GM18951 (cell line): ENCODE results near the gene BAD.

Experiments
- POLR2A ChIP-seq: IDR thresholded peaks from 4 replicates; pipeline ENCODE4 v1.6.1; 2011; ENCODE audit warnings: mild to moderate bottlenecking; ENCODE audit not compliant: insufficient read length, insufficient read depth; ENCODE audit errors: extremely low read depth
- in situ Hi-C: fragments of 300-500 bp; cut with MboI; formaldehyde crosslinking; loops from one replicate; pipeline ENCODE4 v1.12.0; 2022; ENCODE audit warnings: low sequenced_read_pairs, mixed read lengths, inconsistent platforms; ENCODE audit not compliant: unreplicated experiment

The BAD gene

GRCh38 chr11:64259533-64260067, 24.9 kb downstream of the BAD start:
- in situ Hi-C loops: no loop called here
- no peak for TF ChIP-seq POLR2A

DNA sequence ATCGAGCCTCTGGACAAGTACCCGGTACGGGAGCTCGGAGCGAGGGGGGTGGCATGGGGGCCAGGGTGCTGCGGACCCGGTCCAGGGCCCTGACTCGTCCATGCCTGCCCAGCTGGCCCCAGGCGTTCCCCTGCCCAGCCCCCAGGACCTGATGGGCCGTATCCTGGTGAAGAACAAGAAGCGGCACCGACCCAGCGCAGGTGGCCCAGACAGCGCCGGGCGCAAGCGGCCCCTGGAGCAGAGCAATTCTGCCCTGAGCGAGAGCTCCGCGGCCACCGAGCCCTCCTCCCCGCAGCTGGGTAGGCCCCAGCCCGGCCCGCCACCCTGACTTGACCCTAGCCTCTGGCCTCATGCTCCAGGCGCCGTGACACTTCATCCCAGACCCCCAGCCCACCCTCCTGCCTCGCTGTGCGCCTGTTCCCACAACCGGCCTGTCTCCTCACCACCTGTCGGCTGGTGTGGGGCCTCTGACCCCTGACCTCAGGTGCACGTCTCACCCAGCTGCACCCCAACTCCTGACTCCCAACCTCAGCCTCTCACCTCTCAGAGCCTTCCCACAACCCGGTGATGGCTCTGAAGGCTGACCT, 25.4 kb downstream of the BAD start:
- in situ Hi-C loops: no loop called here
- no peak for TF ChIP-seq POLR2A

GRCh38 chr11:64258356-64258755, 26.1 kb downstream of the BAD start:
- in situ Hi-C loops: no loop called here
- no peak for TF ChIP-seq POLR2A

GRCh38 chr11:64256300-64256699, 28.2 kb downstream of the BAD start:
- in situ Hi-C loops: no loop called here
- no peak for TF ChIP-seq POLR2A

DNA sequence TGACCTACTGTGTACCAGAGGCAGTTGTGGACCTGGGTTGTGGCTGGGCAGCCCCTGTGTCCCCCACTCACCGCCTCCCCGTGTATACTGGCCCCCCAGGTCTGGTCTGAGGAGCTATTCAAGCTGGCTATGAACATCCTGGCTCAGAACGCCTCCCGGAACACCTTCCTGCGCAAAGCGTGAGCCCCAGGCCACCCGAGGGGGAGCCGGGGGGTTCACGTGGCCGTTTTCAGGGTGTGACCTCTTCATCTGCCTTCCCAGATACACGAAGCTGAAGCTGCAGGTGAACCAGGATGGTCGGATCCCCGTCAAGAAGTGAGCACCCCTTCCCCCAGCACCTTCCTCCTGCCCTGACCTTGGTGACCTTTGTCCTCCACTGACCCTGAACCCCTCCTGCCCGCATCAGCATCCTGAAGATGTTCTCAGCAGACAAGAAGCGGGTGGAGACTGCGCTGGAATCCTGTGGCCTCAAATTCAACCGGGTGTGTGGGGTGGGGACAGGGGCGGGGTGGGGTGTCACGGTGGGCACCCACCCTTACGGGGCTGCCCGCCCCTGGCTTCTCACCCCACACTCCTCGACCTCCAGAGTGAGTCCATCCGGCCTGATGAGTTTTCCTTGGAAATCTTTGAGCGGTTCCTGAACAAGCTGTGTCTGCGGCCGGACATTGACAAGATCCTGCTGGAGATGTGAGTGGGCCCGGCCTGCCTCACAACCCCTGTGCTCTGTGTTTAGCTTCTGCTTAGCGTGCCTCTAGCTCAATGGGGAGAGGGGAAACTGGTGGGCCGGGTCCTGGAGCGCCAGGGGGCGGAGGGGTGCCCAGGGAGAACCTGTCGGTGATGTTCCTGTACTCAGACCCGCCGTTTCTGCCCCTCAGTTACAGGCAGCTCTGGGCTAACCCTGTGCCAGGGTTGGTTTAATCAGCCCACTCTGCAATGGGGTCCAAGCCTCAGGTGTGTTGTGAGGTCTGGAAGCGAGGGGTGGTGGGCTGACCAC, 29.0 kb downstream of the BAD start:
- in situ Hi-C loops: no loop called here
- TF ChIP-seq POLR2A: no peak

- in situ Hi-C loops: no loop called here
- no peak for TF ChIP-seq POLR2A
Measured at GRCh38 chr11:64254326-64254725, 30.1 kb downstream of the BAD start.

GRCh38 chr11:64253481-64253880, 31.0 kb downstream of the BAD start:
- TF ChIP-seq POLR2A: no peak
- in situ Hi-C loops: no loop called here

DNA sequence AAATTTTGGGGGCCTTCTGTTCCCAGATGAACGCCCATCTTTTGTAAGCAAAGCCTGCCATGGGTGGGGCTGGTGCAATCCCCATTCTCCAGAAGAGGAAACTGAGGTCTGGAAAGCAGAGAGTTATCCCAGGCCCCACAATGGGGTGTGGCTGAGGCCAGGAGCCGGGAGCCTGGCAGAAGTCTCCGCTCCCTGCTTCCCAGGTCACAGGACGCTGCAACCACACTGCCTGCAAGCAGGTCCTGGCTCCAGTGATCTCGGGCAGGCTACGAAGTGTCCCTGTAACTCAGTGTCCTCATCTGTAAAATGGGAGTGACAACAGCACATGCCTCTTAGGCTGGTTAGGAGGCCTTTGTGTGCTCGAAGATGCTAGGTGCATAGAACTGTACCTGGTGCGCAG, 31.4 kb downstream of the BAD start:
- in situ Hi-C loops: no loop called here
- no peak for TF ChIP-seq POLR2A

DNA sequence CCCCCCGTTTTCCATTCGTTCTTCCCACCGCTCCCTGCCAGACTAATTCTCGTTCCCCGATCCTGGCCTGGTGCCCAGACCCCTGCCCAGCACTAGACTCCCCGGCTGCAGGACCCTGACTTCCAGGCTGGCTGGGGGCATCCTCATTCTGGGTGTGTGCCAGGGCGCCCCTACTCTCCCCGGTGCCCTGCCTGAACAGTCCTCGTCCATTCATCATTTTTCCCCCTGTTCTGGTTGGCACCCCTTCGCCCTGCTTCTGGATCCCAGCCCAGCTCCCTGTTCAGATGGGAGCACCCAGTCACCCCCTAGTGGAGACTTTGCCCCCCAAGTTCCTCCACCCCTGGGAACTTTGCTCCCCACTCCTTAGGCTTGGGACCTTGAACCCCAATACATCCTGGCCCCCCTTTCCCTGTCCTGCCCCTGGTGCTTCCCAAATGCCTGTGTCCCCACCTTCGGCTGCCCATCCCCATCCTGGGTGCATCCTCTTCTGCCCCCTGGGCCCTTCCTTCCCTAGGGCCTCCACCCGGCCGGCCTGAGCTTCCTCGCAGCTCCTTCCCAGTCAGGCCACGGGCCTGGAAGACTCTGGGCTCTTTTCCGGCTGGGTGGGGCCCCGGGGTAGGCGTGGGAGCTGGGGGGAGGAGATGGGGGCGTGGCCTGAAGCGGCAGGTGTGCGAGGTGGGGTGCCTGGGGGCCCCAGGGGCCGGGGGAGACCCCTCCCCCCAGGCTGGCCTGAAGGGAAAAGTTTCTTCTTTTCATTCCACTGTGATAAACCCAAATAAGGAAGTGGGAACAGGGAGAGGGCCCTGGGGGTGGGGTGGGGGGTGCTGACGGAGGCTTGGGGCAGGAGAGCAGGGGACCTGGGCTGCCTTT, 32.2 kb downstream of the BAD start:
- TF ChIP-seq POLR2A: peak; percentile 26
- in situ Hi-C loops: no loop called here

DNA sequence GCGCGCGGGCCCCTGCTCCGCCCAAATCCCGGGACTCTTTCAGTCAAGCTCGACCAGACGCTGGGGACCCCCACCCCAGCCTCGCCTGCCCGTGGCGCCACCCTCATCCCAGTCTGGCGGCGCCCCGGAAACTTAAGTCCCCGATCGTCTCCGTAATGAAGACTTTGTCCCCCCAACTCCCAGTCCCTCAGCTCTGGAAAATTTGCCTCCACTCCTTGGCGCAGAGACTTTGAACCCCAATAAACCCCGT, 32.8 kb downstream of the BAD start:
- no peak for TF ChIP-seq POLR2A
- in situ Hi-C loops: no loop called here

DNA sequence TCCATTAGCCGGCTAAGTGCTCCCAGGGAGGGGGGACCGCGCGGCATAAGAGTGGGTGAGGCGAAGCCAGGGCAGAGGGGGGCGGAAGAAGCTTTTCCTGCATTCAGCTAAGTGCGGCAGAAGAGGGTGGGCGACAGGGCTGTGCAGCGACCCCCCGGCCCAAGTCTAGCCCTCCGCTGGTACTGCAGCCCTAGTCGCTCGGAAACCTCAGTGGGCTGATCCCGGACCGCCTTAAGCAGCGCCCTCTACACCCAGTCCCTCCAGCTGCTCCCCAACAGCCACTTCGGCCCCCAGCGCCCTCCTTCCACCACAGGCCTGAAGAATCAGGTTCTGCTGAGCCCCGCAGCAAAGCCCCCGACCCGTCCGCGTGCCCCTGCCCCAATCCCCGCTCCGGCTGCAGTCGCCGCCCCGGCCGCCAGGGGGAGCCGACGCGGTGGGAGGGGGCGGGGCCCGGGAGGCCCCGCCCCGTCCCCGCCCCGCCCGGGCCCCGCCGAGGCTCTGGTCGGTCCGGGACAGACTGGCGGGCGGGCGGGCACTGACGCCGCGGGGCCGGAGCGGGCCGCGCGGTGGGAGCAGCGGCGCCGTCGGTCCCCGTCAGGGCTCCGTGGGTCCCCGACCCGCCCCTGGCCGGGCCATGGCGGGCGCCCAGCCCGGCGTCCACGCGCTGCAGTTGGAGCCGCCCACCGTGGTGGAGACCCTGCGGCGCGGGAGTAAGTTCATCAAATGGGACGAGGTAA, 33.3 kb downstream of the BAD start, which contains the start of gene PLCB3:
PLCB3 (plus strand) TSS at position 515 of the 737 bp plus-strand sequence; CDS start at position 635, 120 bp downstream.
- peak; percentile 73 for TF ChIP-seq POLR2A
- in situ Hi-C loops: no loop called here

DNA sequence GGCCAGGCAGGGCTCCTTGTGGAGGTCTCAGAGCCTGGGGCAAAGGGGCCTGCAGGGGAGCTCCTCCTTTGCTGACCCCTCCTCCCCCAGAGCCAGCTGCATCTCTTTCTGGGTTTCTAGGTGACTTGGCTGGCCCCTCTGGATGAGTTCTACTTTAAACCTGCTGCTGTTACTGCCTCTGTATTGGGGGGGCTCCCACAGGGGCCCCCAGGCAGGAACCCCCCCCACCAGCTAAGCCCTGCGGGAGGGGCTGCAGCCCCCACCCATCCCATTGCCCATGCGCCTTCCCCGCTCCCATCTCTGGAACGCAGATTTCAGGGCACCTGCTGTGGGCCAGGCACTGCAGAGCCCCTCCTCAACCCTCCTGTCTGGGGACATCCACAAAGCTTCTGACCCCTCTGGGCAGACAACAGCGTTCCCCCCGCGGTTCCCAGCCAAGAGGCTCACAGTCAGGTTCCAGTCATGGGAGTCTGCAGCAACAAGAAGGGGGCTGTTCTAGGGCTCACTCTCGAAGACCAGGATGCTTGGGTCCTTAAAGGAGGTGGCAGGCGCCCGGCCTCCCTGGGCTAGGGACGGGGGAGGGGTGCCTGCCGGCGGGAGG, 34.0 kb downstream of the BAD start:
- in situ Hi-C loops: no loop called here
- no peak for TF ChIP-seq POLR2A
